SK-N-SH (cell line): Measurements from ENCODE around the gene PFKP. TPM values are rescaled to one million over a fixed set of nuclear protein-coding genes. Genes with fewer than 3 reads are reported as not detected.

ENCODE experiments used
- CTCF ChIA-PET: fragments of 300-600, 350-600 bp; formaldehyde crosslinking; extraction: SDS; loops from one replicate; lab custom pipeline; 2021; lab: Yijun Ruan, JAX
- POLR2A ChIA-PET: fragments of 350-600 bp; sonication (Branson Sonifier 250); formaldehyde crosslinking; extraction: SDS; loops from one replicate; lab custom pipeline; 2020; ENCODE audit warnings: antibody characterized with exemption, inconsistent platforms; lab: Yijun Ruan, JAX
- DNase-seq: peaks from one replicate; pipeline ENCODE4 v3.0.0; 2012
- H2AFZ ChIP-seq: fragments of 200-600 bp; sonication (generic); 2 replicates; pipeline ENCODE4 v1.8.1; 2016; ENCODE audit warnings: antibody characterized with exemption, mild to moderate bottlenecking, low read depth
- H3F3A ChIP-seq: fragments of 200-600 bp; sonication (generic); replicated peaks from 2 replicates; pipeline ENCODE3; 2016; ENCODE audit warnings: antibody characterized with exemption, mild to moderate bottlenecking; ENCODE audit not compliant: insufficient read depth
- H3K27ac ChIP-seq, 2 experiments: fragments of 200-500 bp in 1 of 2; fragments of 200-600 bp in 1 of 2; sonication (Bioruptor generic) in 1 of 2; sonication (generic), shearing (Covaris generic) in 1 of 2; 2 replicates each; pipeline versions ENCODE4 v1.5.1 to v1.6.1; 2014 to 2016; ENCODE audit warnings: low read depth in 2 of 2, inconsistent platforms in 1 of 2, low read length in 1 of 2, mild to moderate bottlenecking in 1 of 2, mixed read lengths in 1 of 2
- H3K27me3 ChIP-seq: fragments of 200-600 bp; sonication (generic), shearing (Covaris generic); 2 replicates; pipeline ENCODE4 v1.6.1; 2016; ENCODE audit warnings: mixed run types; ENCODE audit not compliant: insufficient read depth
- H3K36me3 ChIP-seq, 2 experiments: fragments of 200-500 bp in 1 of 2; fragments of 200-600 bp in 1 of 2; sonication (Bioruptor generic) in 1 of 2; sonication (generic) in 1 of 2; replicated peaks in 1 of 2; 2 replicates each; pipeline versions ENCODE3 to v1.5.1; 2014 to 2016; ENCODE audit warnings: low read length in 1 of 2, mild to moderate bottlenecking in 1 of 2; ENCODE audit not compliant: insufficient read depth in 2 of 2, control insufficient read depth in 1 of 2
- H3K4me1 ChIP-seq, 2 experiments: fragments of 200-500 bp in 1 of 2; fragments of 200-600 bp in 1 of 2; sonication (Bioruptor generic) in 1 of 2; sonication (generic), shearing (Covaris generic) in 1 of 2; 2 replicates each; pipeline versions ENCODE4 v1.5.1 to v1.6.1; 2014 to 2016; ENCODE audit warnings: low read depth in 1 of 2, low read length in 1 of 2, mixed run types in 1 of 2; ENCODE audit not compliant: insufficient read depth in 2 of 2, control insufficient read depth in 1 of 2
- H3K4me2 ChIP-seq: fragments of 200-600 bp; sonication (generic), shearing (Covaris generic); 2 replicates; pipeline ENCODE4 v1.6.1; 2017; ENCODE audit warnings: mixed run types
- H3K4me3 ChIP-seq, 2 experiments: fragments of 200-500 bp in 1 of 2; fragments of 200-600 bp in 1 of 2; sonication (Bioruptor generic) in 1 of 2; sonication (generic), shearing (Covaris generic) in 1 of 2; 2 replicates each; pipeline versions ENCODE4 v1.5.1 to v1.8.1; 2014 to 2016; ENCODE audit warnings: low read depth in 2 of 2, inconsistent platforms in 1 of 2, low read length in 1 of 2, mild to moderate bottlenecking in 1 of 2, mixed read lengths in 1 of 2, moderate library complexity in 1 of 2
- H3K79me2 ChIP-seq: fragments of 200-600 bp; sonication (generic); 2 replicates; pipeline ENCODE4 v1.8.1; 2017; ENCODE audit warnings: mild to moderate bottlenecking; ENCODE audit not compliant: insufficient read depth
- H3K9ac ChIP-seq: fragments of 200-600 bp; sonication (generic); 2 replicates; pipeline ENCODE4 v1.6.1; 2017; ENCODE audit warnings: mixed run types
- H3K9me2 ChIP-seq: fragments of 200-600 bp; sonication (generic); 2 replicates; pipeline ENCODE4 v1.6.1; 2017; ENCODE audit warnings: mixed run types
- H3K9me3 ChIP-seq: fragments of 200-600 bp; sonication (generic); 2 replicates; pipeline ENCODE4 v1.6.1; 2017; ENCODE audit warnings: mixed run types, mild to moderate bottlenecking, moderate library complexity
- H4K20me1 ChIP-seq: fragments of 200-600 bp; sonication (generic); 2 replicates; pipeline ENCODE4 v1.6.1; 2017; ENCODE audit warnings: mild to moderate bottlenecking, mixed run types; ENCODE audit not compliant: insufficient read depth
- CHD2 ChIP-seq: fragments of 150-350 bp; IDR thresholded peaks from 2 replicates; pipeline ENCODE4 v1.6.1; 2018; ENCODE audit warnings: low read length; ENCODE audit not compliant: partially characterized antibody
- ELF1 ChIP-seq: IDR thresholded peaks from 2 replicates; pipeline ENCODE4 v1.4.0; 2012
- EP300 ChIP-seq, 2 experiments: IDR thresholded peaks; 2 replicates each; pipeline versions ENCODE4 v1.4.0 to v1.6.1; 2012; ENCODE audit warnings: borderline replicate concordance in 1 of 2, low read depth in 1 of 2, low read length in 1 of 2
- EZH2phosphoT487 ChIP-seq: fragments of 200-600 bp; sonication (generic); IDR thresholded peaks from 2 replicates; pipeline ENCODE4 v1.6.1; 2017; ENCODE audit warnings: low read depth, mixed run types, mild to moderate bottlenecking, antibody characterized with exemption, moderate library complexity, borderline replicate concordance
- GABPA ChIP-seq: IDR thresholded peaks from 2 replicates; pipeline ENCODE4 v1.4.0; 2012; ENCODE audit warnings: low read depth, mild to moderate bottlenecking
- GATA2 ChIP-seq: sonication (generic); formaldehyde crosslinking; IDR thresholded peaks from 2 replicates; pipeline ENCODE4 v1.5.0; 2020; ENCODE audit warnings: mild to moderate bottlenecking, missing genetic modification reagents
- IRF3 ChIP-seq: fragments of 150-350 bp; IDR thresholded peaks from 2 replicates; pipeline ENCODE4 v1.6.1; 2016; ENCODE audit warnings: mild to moderate bottlenecking, low read depth, low read length
- MAX ChIP-seq: IDR thresholded peaks from 2 replicates; pipeline ENCODE4 v1.4.0; 2012; ENCODE audit warnings: low read depth
- MEF2A ChIP-seq: IDR thresholded peaks from 2 replicates; pipeline ENCODE4 v1.4.0; 2012; ENCODE audit warnings: low read depth, borderline replicate concordance
- POLR2AphosphoS5 ChIP-seq: IDR thresholded peaks from 2 replicates; pipeline ENCODE4 v1.6.1; 2012; ENCODE audit warnings: low read depth, low read length
- RAD21 ChIP-seq: IDR thresholded peaks from 2 replicates; pipeline ENCODE4 v1.6.1; 2012; ENCODE audit warnings: mild to moderate bottlenecking, low read length
- RCOR1 ChIP-seq: fragments of 150-350 bp; IDR thresholded peaks from 2 replicates; pipeline ENCODE4 v1.6.1; 2017; ENCODE audit warnings: antibody characterized with exemption, low read length
- REST ChIP-seq: IDR thresholded peaks from 2 replicates; pipeline ENCODE4 v1.6.1; 2012; ENCODE audit warnings: mild to moderate bottlenecking, low read depth, low read length, moderate library complexity
- RFX5 ChIP-seq: IDR thresholded peaks from 2 replicates; pipeline ENCODE4 v1.6.1; 2012; ENCODE audit warnings: mild to moderate bottlenecking, improper control_type of control experiment, low read length
- RXRA ChIP-seq: IDR thresholded peaks from 2 replicates; pipeline ENCODE4 v1.4.0; 2012; ENCODE audit warnings: low read depth, mild to moderate bottlenecking, borderline replicate concordance
- SMC3 ChIP-seq: IDR thresholded peaks from 2 replicates; pipeline ENCODE4 v1.6.1; 2012; ENCODE audit warnings: low read depth, low read length, improper control_type of control experiment
- TAF1 ChIP-seq: IDR thresholded peaks from 2 replicates; pipeline ENCODE4 v1.6.1; 2012; ENCODE audit warnings: low read depth, mild to moderate bottlenecking, low read length, moderate library complexity, borderline replicate concordance
- TCF12 ChIP-seq: IDR thresholded peaks from 2 replicates; pipeline ENCODE4 v1.4.0; 2012
- TEAD4 ChIP-seq: IDR thresholded peaks from 2 replicates; pipeline ENCODE4 v1.4.0; 2012; ENCODE audit warnings: mild to moderate bottlenecking, borderline replicate concordance; ENCODE audit not compliant: insufficient read depth
- USF2 ChIP-seq: fragments of 150-350 bp; IDR thresholded peaks from 2 replicates; pipeline ENCODE4 v1.6.1; 2017; ENCODE audit warnings: antibody characterized with exemption, low read length, low read depth, borderline replicate concordance
- WGBS: methylation state at CpG from one replicate; pipeline ENCODE4 v1.1.6; 2017; ENCODE audit warnings: low lambda C conversion rate; 5-methylcytosine and 5-hydroxymethylcytosine counted together
- polyA plus RNA-seq, 3 experiments: library from polyadenylated mRNA; depleted of rRNA; stranded (reverse); fragments of >200 nt; gene quantifications; 2 replicates each; pipeline ENCODE4 v1.2.3, GENCODE V29; 2012

Gene PFKP
- polyA plus RNA-seq, 1 of the 3 experiments (the other 2 are of a cell fraction) = 175 TPM

GRCh38 chr10:3056280-3057037 lies 10.9 kb upstream of the PFKP start:
- H4K20me1 ChIP-seq = no peaks in the 10 kb centered on the region
- peaks cover 0 to 12% of the 10 kb centered on the region in 2 experiments; a peak in 1 of 4 replicates for H3K4me1 ChIP-seq
- H3K27me3 ChIP-seq = no peaks in the 10 kb centered on the region
- WGBS = 62% methylated on average over 5 of the region's 5 CpGs
- no peaks in the 10 kb centered on the region for H3K9me2 ChIP-seq
- peak overlapping the region; percentile 37; the same call in 1 of the 2 replicates for H3K4me2 ChIP-seq
- CTCF ChIA-PET = interaction anchor here (1.3 kb wide), 1 partner anchor 13 kb away, joined by 3 read pairs; no protein-coding TSS in a partner anchor
- H3K27ac ChIP-seq = 0 out of 4 replicates have a peak overlapping the region, but pooled peaks of 1 of the 2 experiments have one; percentile 4
- POLR2A ChIA-PET = no interaction called here
- H3K9ac ChIP-seq = 0 out of 2 replicates have a peak overlapping the region, but pooled peaks have one; percentile 23
- no peaks in the 10 kb centered on the region for H3K79me2 ChIP-seq
- peak overlapping the region; percentile 64; the same call in 1 of the 2 replicates for H2AFZ ChIP-seq
- no peaks in the 10 kb centered on the region for H3K9me3 ChIP-seq
- no peak for DNase-seq
- no peaks in the 10 kb centered on the region for H3K36me3 ChIP-seq
- no peaks in the 10 kb centered on the region for H3F3A ChIP-seq
- H3K4me3 ChIP-seq = no peak overlapping the region
- TF ChIP-seq TEAD4 (peak; percentile 18; the same call in 1 of the 2 replicates), MEF2A (peak; percentile 88), ELF1 (no peak)
- TF ChIP-seq, all 33 proteins: peak for 2

- no peaks in the 10 kb centered on the region for H3K36me3 ChIP-seq
- H3F3A ChIP-seq = no peaks in the 10 kb centered on the region
- H3K9me3 ChIP-seq = no peaks in the 10 kb centered on the region
- H3K9me2 ChIP-seq = no peaks in the 10 kb centered on the region
- no peak overlapping the region for H3K4me2 ChIP-seq
- H2AFZ ChIP-seq = no peak overlapping the region
- no peaks in the 10 kb centered on the region for H3K27me3 ChIP-seq
- 94% methylated on average over 8 of the region's 8 CpGs for WGBS
- H3K79me2 ChIP-seq = no peaks in the 10 kb centered on the region
- H3K27ac ChIP-seq = no peak overlapping the region
- DNase-seq = no peak
- H3K4me1 ChIP-seq = peaks cover 0 to 12% of the 10 kb centered on the region in 2 experiments; a peak in 1 of 4 replicates
- TF ChIP-seq RAD21 (no peak), RXRA (no peak), EZH2phosphoT487 (no peak), CHD2 (no peak), TEAD4 (no peak), USF2 (no peak), GABPA (no peak), TCF12 (no peak), POLR2AphosphoS5 (no peak), SMC3 (no peak), IRF3 (no peak), MAX (no peak), EP300 (IDR thresholded peaks at IDR 0.05; ENCODE audit: borderline replicate concordance in 1 of 2, low read depth in 1 of 2, low read length in 1 of 2) (no peak), TAF1 (no peak), REST (no peak), GATA2 (CRISPR knock-in tag) (no peak), RCOR1 (no peak), RFX5 (no peak)
- ChIA-PET CTCF (interaction anchor here (1.3 kb wide), 1 partner anchor 14 kb away, joined by 3 read pairs; no protein-coding TSS in a partner anchor), POLR2A (no interaction called here)
- H3K9ac ChIP-seq = no peak overlapping the region
- H4K20me1 ChIP-seq = no peaks in the 10 kb centered on the region
- H3K4me3 ChIP-seq = no peak overlapping the region
Observed at GRCh38 chr10:3057946-3058345, 9.4 kb upstream of the PFKP start.
